HG02798 (cell line): ENCODE measurements around the gene IPO7.

Source experiments
- ATAC-seq: cut with Tn5 transposase; IDR thresholded peaks from one replicate; pipeline ENCODE4 v1.9.1; 2021; ENCODE audit warnings: mild to moderate bottlenecking; ENCODE audit not compliant: unreplicated experiment, poor library complexity

IPO7 gene

GRCh38 chr11:9489080-9489765 lies 104.8 kb downstream of the IPO7 start:
- ATAC-seq, result no peak

- ATAC-seq, result no peak
Measured at GRCh38 chr11:9490376-9490775, 105.9 kb downstream of the IPO7 start.

- no peak for ATAC-seq
Measured at GRCh38 chr11:9493492-9493891, 109.0 kb downstream of the IPO7 start.

- ATAC-seq, result no peak
Measured at GRCh38 chr11:9494316-9494715, 109.9 kb downstream of the IPO7 start.

GRCh38 chr11:9495803-9496514 lies 111.5 kb downstream of the IPO7 start:
- ATAC-seq, result no peak
